Measurements from ENCODE around the gene ARHGAP5.

Gene ARHGAP5

GRCh38 chr14:32075672-32076277, 1.3 kb upstream of the ARHGAP5 start:
- peak in 1 of 2 experiments; percentile 41 for DNase-seq

- peak; percentile 74 to 79 for DNase-seq
Observed at GRCh38 chr14:32076278-32077080, 625 bp upstream of the ARHGAP5 start.

GRCh38 chr14:32078023-32078857, 1.1 kb downstream of the ARHGAP5 start:
- DNase-seq: peak; percentile 3 to 4

GRCh38 chr14:32078858-32079216, 1.7 kb downstream of the ARHGAP5 start:
- peak in 1 of 2 experiments; percentile 33 for DNase-seq

GRCh38 chr14:32079264-32079663, 2.2 kb downstream of the ARHGAP5 start:
- no peak for DNase-seq

GRCh38 chr14:32080001-32080510, 3.0 kb downstream of the ARHGAP5 start:
- no peak for DNase-seq

GRCh38 chr14:32081901-32082300, 4.8 kb downstream of the ARHGAP5 start:
- DNase-seq: no peak

- no peak for DNase-seq
Observed at GRCh38 chr14:32083315-32083624, 6.2 kb downstream of the ARHGAP5 start.

- DNase-seq: no peak
Observed at GRCh38 chr14:32083789-32084188, 6.7 kb downstream of the ARHGAP5 start.

GRCh38 chr14:32085182-32085844, 8.2 kb downstream of the ARHGAP5 start:
- no peak for DNase-seq

- no peak for DNase-seq
Observed at GRCh38 chr14:32085845-32086383, 8.8 kb downstream of the ARHGAP5 start.

GRCh38 chr14:32087173-32087861, 10.2 kb downstream of the ARHGAP5 start:
- DNase-seq: no peak

GRCh38 chr14:32087907-32088306, 10.8 kb downstream of the ARHGAP5 start:
- DNase-seq: no peak

- DNase-seq: no peak
Observed at GRCh38 chr14:32090686-32091085, 13.6 kb downstream of the ARHGAP5 start.

- no peak for DNase-seq
Observed at GRCh38 chr14:32099473-32099872, 22.4 kb downstream of the ARHGAP5 start.

GRCh38 chr14:32100175-32100574, 23.1 kb downstream of the ARHGAP5 start:
- no peak for DNase-seq

GRCh38 chr14:32102152-32102787, 25.2 kb downstream of the ARHGAP5 start:
- no peak for DNase-seq

GRCh38 chr14:32102968-32103367, 25.9 kb downstream of the ARHGAP5 start:
- DNase-seq: no peak

GRCh38 chr14:32104308-32104707, 27.2 kb downstream of the ARHGAP5 start:
- DNase-seq: no peak

- no peak for DNase-seq
Observed at GRCh38 chr14:32104803-32105202, 27.7 kb downstream of the ARHGAP5 start.
